GM10248 (cell line): ENCODE data around the gene STARD3.

Source experiments
- CTCF ChIA-PET: fragments of 300-600 bp; sonication (Branson Sonifier 250); formaldehyde crosslinking; extraction: SDS; loops from one replicate; lab custom pipeline; 2021; ENCODE audit warnings: antibody characterized with exemption; lab: Yijun Ruan, JAX
- POLR2A ChIA-PET: fragments of 350-650 bp; sonication (Branson Sonifier 250); formaldehyde crosslinking; extraction: SDS; loops from one replicate; lab custom pipeline; 2020; ENCODE audit warnings: antibody characterized with exemption; lab: Yijun Ruan, JAX
- DNase-seq: peaks from one replicate; pipeline ENCODE4 v3.0.0; 2012; ENCODE audit errors: extremely low spot score
- CTCF ChIP-seq: IDR thresholded peaks from 2 replicates; pipeline ENCODE4 v1.5.1; 2012; ENCODE audit warnings: mild to moderate bottlenecking, low read depth; ENCODE audit errors: extremely low read depth, missing control alignments, control extremely low read depth

The STARD3 gene

GRCh38 chr17:39633570-39634183, 3.3 kb upstream of the STARD3 start:
- POLR2A ChIA-PET, result interaction anchor here (1.1 kb wide), 1 partner anchor 10 kb away, joined by 3 read pairs; no protein-coding TSS in a partner anchor
- TF ChIP-seq CTCF, result no peak
- no peak for DNase-seq
- CTCF ChIA-PET, result interaction anchor here (0.7 to 6.5 kb wide), 16 partner anchors 10 to 261 kb away, joined by 3 to 166 read pairs (median 4); partner anchors contain the start of gene MIEN1

GRCh38 chr17:39634384-39634871, 2.5 kb upstream of the STARD3 start:
- peak; percentile 55 for TF ChIP-seq CTCF
- ChIA-PET CTCF (interaction anchor here (0.7 to 6.5 kb wide), 23 partner anchors 9 to 143 kb away, joined by 3 to 166 read pairs (median 4); partner anchors contain the start of genes MIEN1, PGAP3 and TCAP), POLR2A (no interaction called here)
- no peak for DNase-seq

GRCh38 chr17:39635614-39636176, 1.2 kb upstream of the STARD3 start:
- CTCF ChIA-PET, result interaction anchor here (0.8 to 9.7 kb wide), 20 partner anchors 8 to 142 kb away, joined by 3 to 166 read pairs (median 4); partner anchors contain the start of genes MIEN1 and TCAP
- TF ChIP-seq CTCF, result no peak
- no peak for DNase-seq
- POLR2A ChIA-PET, result no interaction called here

- no peak for DNase-seq
- ChIA-PET POLR2A (no interaction called here), CTCF (interaction anchor here (1.0 to 9.7 kb wide), 3 partner anchors 11 to 18 kb away, joined by 4 to 112 read pairs (median 30); no protein-coding TSS in a partner anchor)
- TF ChIP-seq CTCF, result no peak
These were observed 387 bp upstream of the STARD3 start for GRCh38 chr17:39636587-39636926.

- CTCF ChIA-PET, result interaction anchor here (0.9 to 9.7 kb wide), 7 partner anchors 9 to 473 kb away, joined by 3 to 112 read pairs (median 6); partner anchors contain the start of gene MIEN1
- TF ChIP-seq CTCF, result no peak
- POLR2A ChIA-PET, result interaction anchor here (0.9 kb wide), 1 partner anchor 315 kb away, joined by 3 read pairs; no protein-coding TSS in a partner anchor
- DNase-seq, result no peak
These were observed 1.4 kb downstream of the STARD3 start for GRCh38 chr17:39638317-39638716.

GRCh38 chr17:39639043-39639442, 2.1 kb downstream of the STARD3 start:
- no peak for DNase-seq
- TF ChIP-seq CTCF, result no peak
- CTCF ChIA-PET, result interaction anchor here (0.8 to 9.7 kb wide), 6 partner anchors 9 to 90 kb away, joined by 3 to 112 read pairs (median 6); no protein-coding TSS in a partner anchor
- POLR2A ChIA-PET, result no interaction called here
